Spleen (tissue), 11 donors: ENCODE results near the gene EIF4G1. TPM values are rescaled to one million over a fixed set of nuclear protein-coding genes. Genes with fewer than 3 reads are reported as not detected.

Experiments
- DNase-seq: peaks from one replicate; pipeline ENCODE4 v3.0.0-alpha.2; 2020
- H3K27ac ChIP-seq, 8 donors: fragments of 200-600 bp; sonication (generic) in 7 of 8; 1 replicate in 4 of 8; 2 replicates in 4 of 8; pipeline versions ENCODE4 v1.5.0 to v1.8.0; 2016 to 2021; ENCODE audit warnings: inconsistent platforms in 4 of 8, mild to moderate bottlenecking in 4 of 8, moderate library complexity in 1 of 8
- H3K27me3 ChIP-seq, 7 donors: fragments of 200-600 bp; sonication (generic) in 6 of 7; replicated peaks in 1 of 7; 1 replicate in 4 of 7; 2 replicates in 3 of 7; pipeline versions ENCODE4 v1.5.0 to v1.8.0; 2016 to 2021; ENCODE audit warnings: inconsistent platforms in 3 of 7, mild to moderate bottlenecking in 1 of 7
- H3K36me3 ChIP-seq, 6 donors: fragments of 200-600 bp; sonication (generic) in 5 of 6; 1 replicate in 4 of 6; 2 replicates in 2 of 6; pipeline versions ENCODE4 v1.5.0 to v1.8.0; 2016 to 2021; ENCODE audit warnings: inconsistent platforms in 2 of 6
- H3K4me1 ChIP-seq, 6 donors: fragments of 200-600 bp; sonication (generic) in 5 of 6; 1 replicate in 3 of 6; 2 replicates in 3 of 6; pipeline versions ENCODE4 v1.5.0 to v1.8.0; 2016 to 2021; ENCODE audit warnings: inconsistent platforms in 3 of 6
- H3K4me3 ChIP-seq, 8 donors: fragments of 200-600 bp; sonication (generic) in 7 of 8; 1 replicate in 4 of 8; 2 replicates in 4 of 8; pipeline versions ENCODE4 v1.5.0 to v1.8.0; 2016 to 2021; ENCODE audit warnings: inconsistent platforms in 4 of 8, mild to moderate bottlenecking in 4 of 8, moderate library complexity in 2 of 8
- H3K9me3 ChIP-seq, 8 donors: fragments of 200-600 bp; sonication (generic) in 7 of 8; 1 replicate in 4 of 8; 2 replicates in 4 of 8; pipeline versions ENCODE4 v1.5.0 to v1.8.0; 2016 to 2021; ENCODE audit warnings: inconsistent platforms in 4 of 8
- CTCF ChIP-seq, 11 experiments: fragments of 200-600 bp in 7 of 11; fragments of 450-650 bp in 4 of 11; sonication (generic) in 4 of 11; IDR thresholded peaks in 8 of 11; conservative IDR thresholded peaks in 3 of 11; 1 replicate in 7 of 11; 2 replicates in 4 of 11; pipeline versions ENCODE4 v1.4.0 to v1.8.0; 2016 to 2021; ENCODE audit warnings: antibody characterized with exemption in 11 of 11, inconsistent platforms in 4 of 11, mild to moderate bottlenecking in 1 of 11
- POLR2A ChIP-seq, 3 donors: fragments of 450-650 bp; IDR thresholded peaks; one replicate each; pipeline ENCODE4 v1.5.1; 2017; ENCODE audit warnings: antibody characterized with exemption in 3 of 3, mild to moderate bottlenecking in 1 of 3
- POLR2AphosphoS5 ChIP-seq, 3 donors: sonication (generic); formaldehyde crosslinking; IDR thresholded peaks; one replicate each; pipeline ENCODE4 v1.5.1; 2017; ENCODE audit warnings: antibody characterized with exemption in 3 of 3
- WGBS, 5 donors: extraction: QIAGEN DNeasy Blood & Tissue Kit in 3 of 5; methylation state at CpG; one replicate each; pipeline versions ENCODE4 v1.1.5 to v1.1.7; 2013 to 2018; 5-methylcytosine and 5-hydroxymethylcytosine counted together
- intact Hi-C: fragments of 100-400 bp; cut with DNase I; formaldehyde crosslinking; loops from one replicate; pipeline ENCODE4 v1.15.0; 2023; ENCODE audit warnings: low total_unique reads
- polyA plus RNA-seq, 3 donors: library from polyadenylated mRNA; stranded (reverse); fragments of 200-250 nt; gene quantifications; one replicate each; pipeline ENCODE4 v1.2.1, GENCODE V29; 2013
- total RNA-seq, 7 donors: library from RNA; depleted of rRNA in 3 of 7; stranded (reverse); fragments of >200 nt in 3 of 7; fragmentation: NEBNext Ultra II Directional in 4 of 7; extraction: Animal tissue kit (Norgen Biotek cat#: 25700) in 4 of 7; gene quantifications; one replicate each; pipeline versions ENCODE4 v1.1.0 to v1.2.1, GENCODE V29; 2016 to 2021
- donor health status: healthy with polysubstance abuse.
- donor health status: DM: no; HTN: no; CAD: no; lungs with moderate emphysema.
- donor health status: DM: no; HTN: no; CAD: no.
- donor health status: Bipolar disorder and iron deficiency.
- donor health status: healthy.
- donor health status: DM: no; HTN: no; CAD: no.
- donor health status: DM: yes; HTN: yes; CAD: no.

The EIF4G1 gene
- total and polyA plus RNA-seq, 10 donors: 83.4 to 294 (median 230) TPM

GRCh38 chr3:184380627-184381260 lies 66.3 kb downstream of the EIF4G1 start:
- H3K9me3 ChIP-seq: no peaks in the 10 kb centered on the region
- H3K4me3 ChIP-seq: peak overlapping the region; percentile 27 to 73 (median 42)
- H3K27me3 ChIP-seq: peaks cover 0 to 83% (median 36%) of the 10 kb centered on the region in 7 donors
- H3K36me3 ChIP-seq: peaks cover 0 to 7% (median 0%) of the 10 kb centered on the region in 6 donors
- peak overlapping the region in 4 of 8 donors; percentile 41 to 79 (median 75) for H3K27ac ChIP-seq
- intact Hi-C loops: no loop called here
- no peak for DNase-seq
- 3 to 5% (median 5%) methylated on average over 18 to 42 of the region's 42 CpGs for WGBS, 5 donors
- TF ChIP-seq POLR2A (IDR thresholded peaks at IDR 0.05) (no peak), POLR2AphosphoS5 (IDR thresholded peaks at IDR 0.05) (no peak), CTCF (IDR thresholded peaks at IDR 0.05 in 8 of 11, conservative IDR thresholded peaks at IDR 0.05 in 3 of 11) (no peak)
- peaks cover 7 to 48% (median 18%) of the 10 kb centered on the region in 6 donors for H3K4me1 ChIP-seq

- 5 to 8% (median 6%) methylated on average over 23 to 55 of the region's 55 CpGs for WGBS, 5 donors
- Histone ChIP-seq H3K27me3 (peaks cover 0 to 85% (median 36%) of the 10 kb centered on the region in 7 donors), H3K4me3 (peak overlapping the region; percentile 0 to 73 (median 42)), H3K9me3 (no peaks in the 10 kb centered on the region), H3K27ac (peak overlapping the region in 4 of 8 donors; percentile 37 to 79 (median 75)), H3K36me3 (peaks cover 0 to 11% (median 0%) of the 10 kb centered on the region in 6 donors), H3K4me1 (peaks cover 7 to 48% (median 18%) of the 10 kb centered on the region in 6 donors)
- TF ChIP-seq POLR2AphosphoS5 (IDR thresholded peaks at IDR 0.05): peak in 2 of 3 donors; percentile 26 to 59
- no peak for TF ChIP-seq POLR2A (IDR thresholded peaks at IDR 0.05)
- no peak for TF ChIP-seq CTCF (IDR thresholded peaks at IDR 0.05 in 8 of 11, conservative IDR thresholded peaks at IDR 0.05 in 3 of 11)
- intact Hi-C loops: no loop called here
- no peak for DNase-seq
Observed at GRCh38 chr3:184381261-184382224, 67.1 kb downstream of the EIF4G1 start.

GRCh38 chr3:184382326-184383032 lies 68.1 kb downstream of the EIF4G1 start:
- DNase-seq: no peak
- 84 to 97% (median 89%) methylated on average over 14 to 16 of the region's 16 CpGs for WGBS, 5 donors
- Histone ChIP-seq H3K4me1 (peaks cover 7 to 44% (median 18%) of the 10 kb centered on the region in 6 donors), H3K4me3 (no peak overlapping the region), H3K27me3 (peaks cover 0 to 79% (median 36%) of the 10 kb centered on the region in 7 donors), H3K36me3 (peaks cover 0 to 16% (median 0%) of the 10 kb centered on the region in 6 donors), H3K27ac (peak overlapping the region in 1 of 8 donors; percentile 79), H3K9me3 (no peaks in the 10 kb centered on the region)
- intact Hi-C loops: no loop called here
- TF ChIP-seq POLR2AphosphoS5 (IDR thresholded peaks at IDR 0.05) (no peak), CTCF (IDR thresholded peaks at IDR 0.05 in 8 of 11, conservative IDR thresholded peaks at IDR 0.05 in 3 of 11) (no peak), POLR2A (IDR thresholded peaks at IDR 0.05) (no peak)
